Parathyroid adenoma (tissue), 2 donors: ENCODE results near the gene AKR1E2.

Source experiments
- H2AFZ ChIP-seq: fragments of 300-600 bp; sonication (generic); one replicate; pipeline ENCODE4 v1.7.0; 2017; ENCODE audit warnings: antibody characterized with exemption, mild to moderate bottlenecking
- H3K27ac ChIP-seq: fragments of 300-600 bp; sonication (generic); one replicate; pipeline ENCODE4 v1.7.0; 2017
- H3K27me3 ChIP-seq: fragments of 300-600 bp; sonication (generic); one replicate; pipeline ENCODE4 v1.7.0; 2017; ENCODE audit warnings: low read length; ENCODE audit not compliant: control insufficient read depth, insufficient read depth
- H3K36me3 ChIP-seq: fragments of 300-600 bp; sonication (generic); one replicate; pipeline ENCODE4 v1.7.0; 2017; ENCODE audit warnings: low read length; ENCODE audit not compliant: control insufficient read depth, insufficient read depth
- H3K4me1 ChIP-seq: fragments of 300-600 bp; sonication (generic); one replicate; pipeline ENCODE4 v1.7.0; 2017; ENCODE audit warnings: control low read depth
- H3K4me2 ChIP-seq: fragments of 300-600 bp; sonication (generic); one replicate; pipeline ENCODE4 v1.7.0; 2017; ENCODE audit warnings: low read length
- H3K4me3 ChIP-seq: fragments of 300-600 bp; sonication (generic); one replicate; pipeline ENCODE4 v1.7.0; 2017; ENCODE audit warnings: low read depth, low read length
- H3K79me2 ChIP-seq: fragments of 300-600 bp; sonication (generic); one replicate; pipeline ENCODE4 v1.7.0; 2017; ENCODE audit warnings: control low read depth
- H3K9ac ChIP-seq: fragments of 300-600 bp; sonication (generic); one replicate; pipeline ENCODE4 v1.7.0; 2017; ENCODE audit warnings: mild to moderate bottlenecking
- H3K9me3 ChIP-seq: fragments of 300-600 bp; sonication (generic); one replicate; pipeline ENCODE4 v1.7.0; 2017; ENCODE audit warnings: low read length; ENCODE audit not compliant: control insufficient read depth
- TF ChIP-seq, protein P1 (sequence below): fragments of 300-600 bp; sonication (generic); IDR thresholded peaks from one replicate; pipeline ENCODE4 v1.7.0; 2017; ENCODE audit warnings: antibody characterized with exemption, mild to moderate bottlenecking
- donor health status: primary hyperparathyroidism.

The AKR1E2 gene

GRCh38 chr10:4850397-4850796 is 24.4 kb downstream of the AKR1E2 start:
- Histone ChIP-seq H3K4me1 (peaks cover 6% of the 10 kb centered on the region), H3K79me2 (no peaks in the 10 kb centered on the region), H3K36me3 (no peaks in the 10 kb centered on the region), H3K9ac (no peak overlapping the region), H3K4me2 (no peak overlapping the region), H3K4me3 (no peak overlapping the region), H3K9me3 (no peaks in the 10 kb centered on the region), H2AFZ (no peak overlapping the region), H3K27me3 (no peaks in the 10 kb centered on the region), H3K27ac (no peak overlapping the region)
- TF ChIP-seq, protein P1, sequence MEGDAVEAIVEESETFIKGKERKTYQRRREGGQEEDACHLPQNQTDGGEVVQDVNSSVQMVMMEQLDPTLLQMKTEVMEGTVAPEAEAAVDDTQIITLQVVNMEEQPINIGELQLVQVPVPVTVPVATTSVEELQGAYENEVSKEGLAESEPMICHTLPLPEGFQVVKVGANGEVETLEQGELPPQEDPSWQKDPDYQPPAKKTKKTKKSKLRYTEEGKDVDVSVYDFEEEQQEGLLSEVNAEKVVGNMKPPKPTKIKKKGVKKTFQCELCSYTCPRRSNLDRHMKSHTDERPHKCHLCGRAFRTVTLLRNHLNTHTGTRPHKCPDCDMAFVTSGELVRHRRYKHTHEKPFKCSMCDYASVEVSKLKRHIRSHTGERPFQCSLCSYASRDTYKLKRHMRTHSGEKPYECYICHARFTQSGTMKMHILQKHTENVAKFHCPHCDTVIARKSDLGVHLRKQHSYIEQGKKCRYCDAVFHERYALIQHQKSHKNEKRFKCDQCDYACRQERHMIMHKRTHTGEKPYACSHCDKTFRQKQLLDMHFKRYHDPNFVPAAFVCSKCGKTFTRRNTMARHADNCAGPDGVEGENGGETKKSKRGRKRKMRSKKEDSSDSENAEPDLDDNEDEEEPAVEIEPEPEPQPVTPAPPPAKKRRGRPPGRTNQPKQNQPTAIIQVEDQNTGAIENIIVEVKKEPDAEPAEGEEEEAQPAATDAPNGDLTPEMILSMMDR = no peak

DNA sequence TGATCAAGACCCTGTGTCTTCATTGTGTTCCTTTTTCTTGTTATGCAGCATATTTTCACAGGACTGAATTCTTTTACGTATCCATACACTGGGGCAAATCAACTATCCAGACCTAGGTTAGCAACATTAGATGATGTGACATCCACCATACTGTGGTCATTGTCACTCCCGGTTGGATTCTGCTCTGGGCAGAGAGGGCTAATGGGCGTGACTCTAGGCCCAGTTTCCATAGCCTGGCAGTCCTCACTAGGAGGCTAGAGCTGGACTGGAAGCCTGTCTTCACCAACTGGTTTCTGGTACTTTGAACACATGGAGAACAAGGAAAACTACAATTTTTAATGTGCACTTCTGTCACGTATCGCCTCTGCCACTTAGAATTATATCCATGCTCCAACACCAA is 25.2 kb downstream of the AKR1E2 start:
- Histone ChIP-seq H3K27me3 (no peaks in the 10 kb centered on the region), H3K27ac (no peak overlapping the region), H3K4me2 (no peak overlapping the region), H3K79me2 (no peaks in the 10 kb centered on the region), H3K9ac (no peak overlapping the region), H3K4me1 (peaks cover 6% of the 10 kb centered on the region), H3K9me3 (no peaks in the 10 kb centered on the region), H2AFZ (no peak overlapping the region), H3K36me3 (no peaks in the 10 kb centered on the region), H3K4me3 (no peak overlapping the region)
- TF ChIP-seq, protein P1 = no peak

- Histone ChIP-seq H3K4me3 (no peak overlapping the region), H3K27me3 (no peaks in the 10 kb centered on the region), H3K27ac (no peak overlapping the region), H3K36me3 (no peaks in the 10 kb centered on the region), H3K4me2 (no peak overlapping the region), H3K79me2 (no peaks in the 10 kb centered on the region), H3K9me3 (no peaks in the 10 kb centered on the region), H2AFZ (no peak overlapping the region), H3K9ac (no peak overlapping the region), H3K4me1 (peaks cover 6% of the 10 kb centered on the region)
- TF ChIP-seq, protein P1 = no peak
Measured at GRCh38 chr10:4851846-4852245, 25.8 kb downstream of the AKR1E2 start.

- Histone ChIP-seq H3K4me3 (no peak overlapping the region), H3K4me2 (no peak overlapping the region), H3K79me2 (no peaks in the 10 kb centered on the region), H3K9me3 (no peaks in the 10 kb centered on the region), H3K9ac (no peak overlapping the region), H3K4me1 (no peaks in the 10 kb centered on the region), H3K36me3 (no peaks in the 10 kb centered on the region), H3K27ac (no peak overlapping the region), H2AFZ (no peak overlapping the region), H3K27me3 (no peaks in the 10 kb centered on the region)
- TF ChIP-seq, protein P1 = no peak
Measured at GRCh38 chr10:4865945-4866661, 40.1 kb downstream of the AKR1E2 start.

- Histone ChIP-seq H3K79me2 (no peaks in the 10 kb centered on the region), H3K27me3 (no peaks in the 10 kb centered on the region), H3K36me3 (no peaks in the 10 kb centered on the region), H3K4me3 (no peak overlapping the region), H3K4me1 (no peaks in the 10 kb centered on the region), H3K9me3 (no peaks in the 10 kb centered on the region), H3K4me2 (no peak overlapping the region), H2AFZ (no peak overlapping the region), H3K9ac (no peak overlapping the region), H3K27ac (no peak overlapping the region)
- TF ChIP-seq, protein P1 = no peak
Measured at GRCh38 chr10:4867109-4867519, 41.1 kb downstream of the AKR1E2 start.
